ENCODE measurements around the gene JAK3.
A peak's percentile ranks its signal among the peaks of the same experiment; 100 is the strongest.
"Not testable (repeated sequence)": the region's sequence is repeated elsewhere in the genome, so short reads cannot be mapped to it uniquely, and the experiment has no call there.

Gene JAK3

DNA sequence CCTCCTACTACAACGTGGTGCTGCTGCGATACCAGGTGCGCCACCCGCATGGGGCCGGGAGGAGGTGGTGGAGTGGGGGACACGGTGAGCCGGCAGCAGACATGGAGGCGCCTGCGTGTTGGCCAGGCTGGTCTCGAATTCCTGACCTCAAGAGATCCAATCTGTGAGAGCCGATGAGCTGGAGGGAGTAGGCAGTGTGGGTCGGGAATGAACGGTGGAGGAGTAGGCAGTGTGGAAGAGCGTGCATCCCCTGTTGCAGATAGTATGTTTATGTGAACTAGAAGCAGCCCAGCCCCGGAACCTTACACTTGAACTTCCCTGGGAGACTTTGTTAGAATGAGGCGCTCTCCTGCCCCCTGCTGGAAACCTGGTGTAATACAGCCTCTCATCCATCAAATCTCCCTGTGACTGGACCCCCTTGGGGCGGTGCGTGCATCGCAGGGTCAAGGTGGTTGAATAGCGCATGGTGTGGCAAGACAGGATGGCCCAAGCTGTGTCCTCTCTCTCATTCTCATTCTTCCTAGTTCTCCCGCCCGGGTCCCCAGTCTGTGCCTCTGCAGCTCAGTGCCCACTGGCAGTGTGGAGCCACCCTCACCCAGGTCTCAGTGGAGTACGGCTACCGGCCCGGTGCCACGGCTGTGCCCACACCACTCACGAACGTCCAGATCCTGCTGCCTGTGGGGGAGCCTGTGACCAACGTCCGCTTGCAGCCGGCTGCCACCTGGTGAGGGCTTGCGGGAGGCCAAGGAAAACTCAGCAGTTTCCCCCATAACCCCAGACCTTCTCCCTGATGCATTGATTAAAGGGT lies 63.4 kb downstream of the JAK3 start:
- peaks cover 4 to 5% of the 10 kb centered on the region in 2 experiments for H3K4me1 ChIP-seq (ENCODE audit: control insufficient read depth in 1 of 2, insufficient read depth in 1 of 2, low read depth in 1 of 2, low read length in 1 of 2)
- H3K27me3 ChIP-seq = no peaks in the 10 kb centered on the region
- peak; percentile 85 for TF ChIP-seq CTCF (IDR thresholded peaks at IDR 0.05)
- no peaks in the 10 kb centered on the region for H3K9me3 ChIP-seq
- peaks cover 92% of the 10 kb centered on the region for H3K36me3 ChIP-seq
- no peak overlapping the region for H3K27ac ChIP-seq
- H3K4me3 ChIP-seq (ENCODE audit: low read depth in 1 of 2, low read length in 1 of 2) = no peak overlapping the region

- H3K9me3 ChIP-seq; H3K27me3 ChIP-seq; H3K27ac ChIP-seq; H3K4me3 ChIP-seq (ENCODE audit: low read depth in 1 of 2, low read length in 1 of 2): not testable (repeated sequence)
- Histone ChIP-seq H3K4me1 (ENCODE audit: control insufficient read depth in 1 of 2, insufficient read depth in 1 of 2, low read depth in 1 of 2, low read length in 1 of 2) (peaks cover 11% of the 10 kb centered on the region in 2 experiments), H3K36me3 (peaks cover 85% of the 10 kb centered on the region)
These were observed 64.1 kb downstream of the JAK3 start for GRCh38 chr19:17783721-17784120.

- H3K4me3 ChIP-seq (ENCODE audit: low read depth in 1 of 2, low read length in 1 of 2) = no peak overlapping the region
- H3K36me3 ChIP-seq = peaks cover 72% of the 10 kb centered on the region
- TF ChIP-seq CTCF (IDR thresholded peaks at IDR 0.05) = no peak
- peak overlapping the region; percentile 83 for H3K27ac ChIP-seq
- no peaks in the 10 kb centered on the region for H3K9me3 ChIP-seq
- H3K27me3 ChIP-seq = no peaks in the 10 kb centered on the region
- peaks cover 17 to 18% of the 10 kb centered on the region in 2 experiments for H3K4me1 ChIP-seq (ENCODE audit: control insufficient read depth in 1 of 2, insufficient read depth in 1 of 2, low read depth in 1 of 2, low read length in 1 of 2)
These were observed 67.0 kb downstream of the JAK3 start for GRCh38 chr19:17780781-17781180.

DNA sequence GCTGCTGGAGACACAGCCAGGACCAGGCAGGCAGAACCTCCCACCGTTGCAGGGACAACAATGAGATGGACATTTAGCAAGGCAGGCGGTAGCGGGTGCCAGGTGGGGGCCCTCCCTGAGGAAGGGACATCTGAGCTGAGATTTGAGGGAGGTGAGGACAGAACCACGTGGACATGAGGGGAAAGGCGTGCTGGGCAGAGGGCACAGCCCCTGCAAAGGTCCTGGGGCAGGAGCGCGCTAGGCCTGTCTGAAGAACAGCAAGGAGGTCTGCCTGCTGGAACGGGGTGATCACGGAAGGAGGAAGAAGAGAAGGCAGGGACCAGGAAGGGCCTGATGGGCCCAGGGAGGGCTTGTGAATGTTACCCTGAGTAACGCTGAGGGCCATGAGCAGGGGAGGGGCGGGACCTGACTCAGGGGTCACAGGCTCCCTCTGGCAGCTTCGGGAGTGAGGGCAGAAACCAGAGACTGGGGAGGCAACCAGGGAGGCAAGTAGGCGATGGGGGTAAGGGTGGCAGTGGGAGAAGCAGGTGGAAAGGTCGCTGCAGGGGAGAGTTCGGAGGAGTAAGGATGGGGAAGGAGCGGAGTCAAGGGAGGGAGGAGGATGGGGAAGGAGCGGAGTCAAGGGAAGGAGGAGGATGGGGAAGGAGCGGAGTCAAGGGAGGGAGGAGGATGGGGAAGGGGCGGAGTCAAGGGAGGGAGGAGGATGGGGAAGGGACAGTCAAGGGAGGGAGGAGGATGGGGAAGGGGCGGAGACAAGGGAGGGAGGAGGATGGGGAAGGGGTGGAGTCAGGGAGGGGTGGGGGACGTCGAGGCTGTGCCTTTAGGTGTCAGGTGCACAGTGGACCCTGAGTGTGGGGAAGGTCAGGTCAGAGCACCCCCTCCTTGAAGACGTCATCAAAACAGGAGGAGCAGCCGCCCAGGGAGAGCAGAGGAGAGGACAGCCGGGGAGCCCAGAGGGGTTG lies 68.5 kb downstream of the JAK3 start:
- peaks cover 72% of the 10 kb centered on the region for H3K36me3 ChIP-seq
- H3K27ac ChIP-seq = peak overlapping the region; percentile 83
- peak overlapping the region; percentile 60 to 66 for H3K4me3 ChIP-seq (ENCODE audit: low read depth in 1 of 2, low read length in 1 of 2)
- peaks cover 17 to 18% of the 10 kb centered on the region in 2 experiments for H3K4me1 ChIP-seq (ENCODE audit: control insufficient read depth in 1 of 2, insufficient read depth in 1 of 2, low read depth in 1 of 2, low read length in 1 of 2)
- H3K9me3 ChIP-seq = no peaks in the 10 kb centered on the region
- no peaks in the 10 kb centered on the region for H3K27me3 ChIP-seq
- no peak for TF ChIP-seq CTCF (IDR thresholded peaks at IDR 0.05)

GRCh38 chr19:17778251-17778967 lies 69.4 kb downstream of the JAK3 start:
- H3K36me3 ChIP-seq = peaks cover 72% of the 10 kb centered on the region
- TF ChIP-seq CTCF (IDR thresholded peaks at IDR 0.05) = no peak
- peaks cover 17 to 18% of the 10 kb centered on the region in 2 experiments for H3K4me1 ChIP-seq (ENCODE audit: control insufficient read depth in 1 of 2, insufficient read depth in 1 of 2, low read depth in 1 of 2, low read length in 1 of 2)
- no peaks in the 10 kb centered on the region for H3K27me3 ChIP-seq
- H3K4me3 ChIP-seq (ENCODE audit: low read depth in 1 of 2, low read length in 1 of 2) = peak overlapping the region; percentile 60 to 66
- H3K27ac ChIP-seq = peak overlapping the region; percentile 83
- no peaks in the 10 kb centered on the region for H3K9me3 ChIP-seq

DNA sequence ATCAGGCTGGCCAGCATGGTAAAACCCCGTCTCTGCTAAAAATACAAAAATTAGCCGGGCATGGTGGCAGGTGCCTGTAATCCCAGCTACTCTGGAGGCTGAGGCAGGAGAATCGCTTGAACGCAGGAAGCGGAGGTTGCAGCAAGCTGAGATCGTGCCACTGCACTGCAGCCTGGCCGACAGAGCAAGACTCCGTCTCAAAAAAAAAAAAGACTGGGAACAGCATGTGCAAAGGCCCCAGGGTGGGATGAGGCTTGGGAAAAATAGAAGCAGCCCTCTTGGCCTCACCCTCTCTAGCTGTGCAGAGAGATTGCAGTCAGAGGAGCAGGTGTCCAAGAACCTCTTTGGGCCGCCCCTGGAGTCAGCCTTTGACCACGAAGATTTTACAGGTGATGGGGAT lies 69.9 kb downstream of the JAK3 start:
- Histone ChIP-seq H3K4me3 (ENCODE audit: low read depth in 1 of 2, low read length in 1 of 2) (peak overlapping the region; percentile 60 to 66), H3K4me1 (ENCODE audit: control insufficient read depth in 1 of 2, insufficient read depth in 1 of 2, low read depth in 1 of 2, low read length in 1 of 2) (peaks cover 17 to 18% of the 10 kb centered on the region in 2 experiments), H3K27ac (peak overlapping the region; percentile 83), H3K36me3 (peaks cover 72% of the 10 kb centered on the region)
- not testable (repeated sequence) for H3K27me3 ChIP-seq, H3K9me3 ChIP-seq
